GM12891 (cell line): ENCODE results near the gene BARHL2.

Experiments
- PAX5 ChIP-seq: IDR thresholded peaks from 2 replicates; pipeline ENCODE4 v1.6.1; 2011; ENCODE audit warnings: low read length, moderate library complexity, mild to moderate bottlenecking; ENCODE audit not compliant: insufficient read depth, severe bottlenecking
- POLR2A ChIP-seq: IDR thresholded peaks from 2 replicates; pipeline ENCODE4 v1.6.1; 2011; ENCODE audit warnings: low read depth, low read length, control low read depth
- POLR2AphosphoS5 ChIP-seq: IDR thresholded peaks from 2 replicates; pipeline ENCODE4 v1.6.1; 2011; ENCODE audit warnings: low read depth, low read length, control low read depth
- SPI1 ChIP-seq: IDR thresholded peaks from 2 replicates; pipeline ENCODE4 v1.6.1; 2011; ENCODE audit warnings: low read depth, low read length, control low read depth
- TAF1 ChIP-seq: IDR thresholded peaks from 2 replicates; pipeline ENCODE4 v1.6.1; 2011; ENCODE audit warnings: low read depth, low read length, control low read depth

- TF ChIP-seq POLR2A: no peak
- TF ChIP-seq TAF1: no peak
- no peak for TF ChIP-seq SPI1
- no peak for TF ChIP-seq POLR2AphosphoS5
- no peak for TF ChIP-seq PAX5
These were observed 4.4 kb upstream of the BARHL2 start for GRCh38 chr1:90721210-90722194.
